IMR-90 (cell line): ENCODE results near the gene SMPDL3A. TPM values are rescaled to one million over a fixed set of nuclear protein-coding genes. Genes with fewer than 3 reads are reported as not detected.

Experiments
- ATAC-seq: fragments of 200-7000 bp; cut with Tn5 transposase; 2 replicates; pipeline ENCODE4 v1.9.1; 2020; ENCODE audit warnings: low read depth, mild to moderate bottlenecking, moderate library complexity
- BruUV-seq: library from RNA; stranded (reverse); fragments of 400-500 nt; replicated peaks from 2 replicates; lab custom pipeline; 2021; lab: Mats Ljungman, UMichigan
- CTCF ChIA-PET: fragments of 300-600 bp; formaldehyde crosslinking; extraction: SDS; loops from one replicate; lab custom pipeline; 2021; ENCODE audit warnings: antibody characterized with exemption; lab: Yijun Ruan, JAX
- POLR2A ChIA-PET: fragments of 300-600 bp; sonication (Branson Sonifier 250); formaldehyde crosslinking; loops from one replicate; lab custom pipeline; 2022; ENCODE audit warnings: antibody characterized with exemption; ENCODE audit not compliant: unreplicated experiment; lab: Charles Lee
- DNase-seq: peaks from one replicate; pipeline ENCODE4 v3.0.0; 2013
- H2AFZ ChIP-seq: replicated peaks from 2 replicates; pipeline ENCODE3; 2013; ENCODE audit warnings: low read length, mild to moderate bottlenecking; ENCODE audit not compliant: poor library complexity
- H2AK5ac ChIP-seq: 2 replicates; pipeline ENCODE4 v1.6.1; 2013; ENCODE audit warnings: low read depth, low read length, inconsistent platforms
- H2AK9ac ChIP-seq: replicated peaks from 2 replicates; pipeline ENCODE3; 2013; ENCODE audit warnings: mild to moderate bottlenecking, low read depth, low read length, moderate library complexity; ENCODE audit not compliant: poor library complexity
- H2BK120ac ChIP-seq: 2 replicates; pipeline ENCODE4 v1.6.1; 2013; ENCODE audit warnings: low read depth, low read length, inconsistent platforms
- H2BK15ac ChIP-seq: 3 replicates; pipeline ENCODE4 v1.6.1; 2013; ENCODE audit warnings: low read depth, low read length, inconsistent platforms
- H2BK20ac ChIP-seq: 2 replicates; pipeline ENCODE4 v1.6.1; 2013; ENCODE audit warnings: low read depth, mild to moderate bottlenecking, inconsistent platforms, low read length, moderate library complexity
- H2BK5ac ChIP-seq: 2 replicates; pipeline ENCODE4 v1.6.1; 2013; ENCODE audit warnings: mild to moderate bottlenecking, low read depth, low read length, inconsistent platforms; ENCODE audit not compliant: poor library complexity, severe bottlenecking
- H3K14ac ChIP-seq: replicated peaks from 2 replicates; pipeline ENCODE4 v1.6.1; 2013; ENCODE audit warnings: low read depth, low read length, inconsistent platforms
- H3K18ac ChIP-seq: 2 replicates; pipeline ENCODE4 v1.6.1; 2013; ENCODE audit warnings: low read depth, low read length, control low read depth
- H3K23ac ChIP-seq: 2 replicates; pipeline ENCODE4 v1.6.1; 2013; ENCODE audit warnings: low read depth, low read length, inconsistent platforms
- H3K27ac ChIP-seq: 2 replicates; pipeline ENCODE4 v1.5.1; 2013; ENCODE audit warnings: mild to moderate bottlenecking, control low read depth, low read length; ENCODE audit not compliant: insufficient read depth
- H3K27me3 ChIP-seq: 2 replicates; pipeline ENCODE4 v1.6.1; 2013; ENCODE audit warnings: low read length; ENCODE audit not compliant: control insufficient read depth, insufficient read depth
- H3K36me3 ChIP-seq: 2 replicates; pipeline ENCODE4 v1.6.1; 2013; ENCODE audit warnings: low read length, mixed read lengths; ENCODE audit not compliant: control insufficient read depth, insufficient read depth
- H3K4ac ChIP-seq: 2 replicates; pipeline ENCODE4 v1.6.1; 2013; ENCODE audit warnings: low read depth, low read length, inconsistent platforms
- H3K4me1 ChIP-seq: 2 replicates; pipeline ENCODE4 v1.6.1; 2013; ENCODE audit warnings: low read length, mixed read lengths; ENCODE audit not compliant: control insufficient read depth, insufficient read depth
- H3K4me2 ChIP-seq: 2 replicates; pipeline ENCODE4 v1.6.1; 2013; ENCODE audit warnings: low read depth, mild to moderate bottlenecking, control low read depth, low read length, moderate library complexity
- H3K4me3 ChIP-seq: 2 replicates; pipeline ENCODE4 v1.5.1; 2013; ENCODE audit warnings: low read depth, mild to moderate bottlenecking, control low read depth, low read length, moderate library complexity; ENCODE audit not compliant: insufficient read depth
- H3K56ac ChIP-seq: 2 replicates; pipeline ENCODE4 v1.6.1; 2013; ENCODE audit warnings: low read length, inconsistent platforms; ENCODE audit not compliant: insufficient read depth; ENCODE audit errors: extremely low read depth
- H3K79me1 ChIP-seq, 2 experiments: 2 replicates each; pipeline ENCODE4 v1.6.1; 2013; ENCODE audit warnings: low read length in 2 of 2, inconsistent platforms in 1 of 2, low read depth in 1 of 2
- H3K9ac ChIP-seq: 2 replicates; pipeline ENCODE4 v1.6.1; 2013; ENCODE audit warnings: low read depth, low read length, control low read depth
- H3K9me1 ChIP-seq: 2 replicates; pipeline ENCODE4 v1.6.1; 2013; ENCODE audit warnings: low read length, inconsistent platforms; ENCODE audit not compliant: insufficient read depth
- H3K9me3 ChIP-seq: 2 replicates; pipeline ENCODE4 v1.6.1; 2013; ENCODE audit warnings: low read length; ENCODE audit not compliant: control insufficient read depth, insufficient read depth
- H4K20me1 ChIP-seq: 2 replicates; pipeline ENCODE4 v1.6.1; 2013; ENCODE audit warnings: low read length, inconsistent platforms; ENCODE audit not compliant: insufficient read depth
- H4K5ac ChIP-seq: 2 replicates; pipeline ENCODE4 v1.6.1; 2013; ENCODE audit warnings: mild to moderate bottlenecking, low read depth, low read length, control low read depth
- H4K8ac ChIP-seq, 2 experiments: 2 replicates each; pipeline ENCODE4 v1.6.1; 2013; ENCODE audit warnings: low read depth in 2 of 2, low read length in 2 of 2, control low read depth in 1 of 2, inconsistent platforms in 1 of 2
- H4K91ac ChIP-seq: 2 replicates; pipeline ENCODE4 v1.6.1; 2013; ENCODE audit warnings: low read depth, low read length, inconsistent platforms; ENCODE audit not compliant: insufficient read depth
- CHD1 ChIP-seq: IDR thresholded peaks from 2 replicates; pipeline ENCODE4 v1.6.1; 2012; ENCODE audit warnings: low read depth, low read length, improper control_type of control experiment
- NFE2L2 ChIP-seq: fragments of 150-350 bp; IDR thresholded peaks from 2 replicates; pipeline ENCODE4 v1.6.1; 2016; ENCODE audit warnings: low read depth, mild to moderate bottlenecking, low read length
- POLR2A ChIP-seq: IDR thresholded peaks from 2 replicates; pipeline ENCODE4 v1.6.1; 2012; ENCODE audit warnings: mild to moderate bottlenecking, low read depth, low read length
- RAD21 ChIP-seq: IDR thresholded peaks from 2 replicates; pipeline ENCODE4 v1.6.1; 2012; ENCODE audit warnings: low read length, improper control_type of control experiment
- RFX5 ChIP-seq: IDR thresholded peaks from 2 replicates; pipeline ENCODE4 v1.8.0; 2012; ENCODE audit warnings: low read depth, mild to moderate bottlenecking, low read length, moderate library complexity
- SMC3 ChIP-seq: fragments of 150-350 bp; IDR thresholded peaks from 2 replicates; pipeline ENCODE4 v1.6.1; 2016; ENCODE audit warnings: low read depth, mild to moderate bottlenecking, antibody characterized with exemption, low read length, moderate library complexity
- dilution Hi-C: fragments of 300-500 bp; cut with HindIII; formaldehyde crosslinking; loops from one replicate; pipeline ENCODE4 v1.14.3; 2018; ENCODE audit warnings: low sequenced_read_pairs; ENCODE audit not compliant: unreplicated experiment
- in situ Hi-C: fragments of 300-500 bp; cut with MboI; formaldehyde crosslinking; loops from 3 replicates; pipeline ENCODE4 v1.14.3; 2019; ENCODE audit warnings: low sequenced_read_pairs, inconsistent platforms, mixed read lengths
- intact Hi-C: fragments of 100-400 bp; cut with micrococcal nuclease; formaldehyde crosslinking; loops from 2 replicates; pipeline ENCODE4 v1.10.0; 2022
- polyA plus RNA-seq, 3 experiments: library from polyadenylated mRNA; depleted of rRNA; stranded (reverse); fragments of >200 nt; gene quantifications; 2 replicates each; pipeline ENCODE4 v1.2.3, GENCODE V29; 2012; ENCODE audit warnings: low replicate concordance in 1 of 3
- total RNA-seq: library from RNA; depleted of rRNA; stranded (reverse); fragments of >200 nt; gene quantifications from 2 replicates; pipeline ENCODE4 v1.2.3, GENCODE V29; 2012
- TF ChIP-seq, protein P1 (sequence below): fragments of 150-350 bp; IDR thresholded peaks from 2 replicates; pipeline ENCODE4 v1.6.1; 2016; ENCODE audit warnings: low read depth, mild to moderate bottlenecking, low read length, moderate library complexity, borderline replicate concordance

Gene SMPDL3A
- total and polyA plus RNA-seq, 2 of the 4 experiments (the other 2 are of a cell fraction) = 9.9 to 14.2 TPM

DNA sequence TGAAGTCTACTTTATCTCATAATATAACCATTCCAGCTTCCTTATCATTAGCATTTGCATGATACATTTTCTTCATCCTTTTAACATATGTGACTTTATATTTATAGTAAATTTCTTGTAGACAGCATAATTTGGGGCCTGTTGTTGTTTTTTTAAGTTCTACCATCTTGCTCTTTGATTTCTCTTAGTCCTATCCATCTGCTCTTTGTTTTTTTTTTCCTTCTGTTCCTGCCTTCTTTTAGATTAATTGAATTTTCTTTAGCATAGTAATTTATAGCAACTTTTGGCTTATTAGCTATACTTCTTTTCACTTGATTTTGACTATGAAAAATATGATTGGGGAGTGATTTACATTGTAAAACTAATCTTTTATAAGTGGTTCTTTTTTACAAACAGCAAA, 28.7 kb upstream of the SMPDL3A start:
- H4K20me1 ChIP-seq = no peaks in the 10 kb centered on the region
- no peak for ATAC-seq
- H3K79me1 ChIP-seq = no peaks in the 10 kb centered on the region
- no peak overlapping the region for H2BK15ac ChIP-seq
- no peak overlapping the region for H3K27ac ChIP-seq
- H4K8ac ChIP-seq = no peak overlapping the region
- H2AFZ ChIP-seq = no peak overlapping the region
- H3K4me1 ChIP-seq = no peaks in the 10 kb centered on the region
- H3K14ac ChIP-seq = no peak overlapping the region
- H3K36me3 ChIP-seq = no peaks in the 10 kb centered on the region
- no peak overlapping the region for H3K4me3 ChIP-seq
- no peak overlapping the region for H2BK5ac ChIP-seq
- in situ Hi-C loops (no loop called here), intact Hi-C loops (no loop called here), dilution Hi-C loops (no loop called here)
- H4K5ac ChIP-seq = no peak overlapping the region
- no peak for TF ChIP-seq RAD21
- TF ChIP-seq SMC3 = no peak
- TF ChIP-seq, protein P1, sequence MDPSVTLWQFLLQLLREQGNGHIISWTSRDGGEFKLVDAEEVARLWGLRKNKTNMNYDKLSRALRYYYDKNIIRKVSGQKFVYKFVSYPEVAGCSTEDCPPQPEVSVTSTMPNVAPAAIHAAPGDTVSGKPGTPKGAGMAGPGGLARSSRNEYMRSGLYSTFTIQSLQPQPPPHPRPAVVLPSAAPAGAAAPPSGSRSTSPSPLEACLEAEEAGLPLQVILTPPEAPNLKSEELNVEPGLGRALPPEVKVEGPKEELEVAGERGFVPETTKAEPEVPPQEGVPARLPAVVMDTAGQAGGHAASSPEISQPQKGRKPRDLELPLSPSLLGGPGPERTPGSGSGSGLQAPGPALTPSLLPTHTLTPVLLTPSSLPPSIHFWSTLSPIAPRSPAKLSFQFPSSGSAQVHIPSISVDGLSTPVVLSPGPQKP = no peak
- TF ChIP-seq RFX5 = no peak
- TF ChIP-seq CHD1 = no peak
- no peak for TF ChIP-seq POLR2A
- TF ChIP-seq NFE2L2 = no peak
- H3K4me2 ChIP-seq = no peak overlapping the region
- no peak overlapping the region for H3K56ac ChIP-seq
- no peaks in the 10 kb centered on the region for H3K9me3 ChIP-seq
- BruUV-seq = no TSS peak
- H3K9me1 ChIP-seq = no peaks in the 10 kb centered on the region
- H3K27me3 ChIP-seq = no peaks in the 10 kb centered on the region
- H4K91ac ChIP-seq = no peak overlapping the region
- H2BK120ac ChIP-seq = no peak overlapping the region
- H3K23ac ChIP-seq = no peak overlapping the region
- no peak overlapping the region for H3K18ac ChIP-seq
- no peak overlapping the region for H3K4ac ChIP-seq
- H2AK9ac ChIP-seq = no peak overlapping the region
- CTCF ChIA-PET = no interaction called here
- POLR2A ChIA-PET = no interaction called here
- H3K9ac ChIP-seq = no peak overlapping the region
- no peak for DNase-seq
- H2AK5ac ChIP-seq = no peak overlapping the region
- no peak overlapping the region for H2BK20ac ChIP-seq
